Activated CD4-positive, CD25-positive, alpha-beta regulatory T cell treated with anti-CD3 and anti-CD28 coated beads, Interleukin-2, amount 50 U/mL, for 16 hours (primary cell): Measurements from ENCODE around the gene SCAP.
"Not testable (repeated sequence)": the region's sequence is repeated elsewhere in the genome, so short reads cannot be mapped to it uniquely, and the experiment has no call there.

ENCODE experiments used
- DNase-seq: peaks from one replicate; pipeline ENCODE4 v3.0.0-alpha.2; 2020; ENCODE audit warnings: low read depth, low spot score

The SCAP gene

GRCh38 chr3:47399531-47400270 is 76.0 kb downstream of the SCAP start:
- no peak for DNase-seq

- no peak for DNase-seq
Measured at GRCh38 chr3:47399016-47399415, 76.7 kb downstream of the SCAP start.

- DNase-seq: no peak
Measured at GRCh38 chr3:47398228-47398627, 77.5 kb downstream of the SCAP start.

GRCh38 chr3:47394881-47395280 is 80.9 kb downstream of the SCAP start:
- DNase-seq: no peak

- no peak for DNase-seq
Measured at GRCh38 chr3:47394140-47394870, 81.4 kb downstream of the SCAP start.

- DNase-seq: no peak
Measured at GRCh38 chr3:47392933-47393332, 82.8 kb downstream of the SCAP start.

- no peak for DNase-seq
Measured at GRCh38 chr3:47385796-47386195, 89.9 kb downstream of the SCAP start.

- no peak for DNase-seq
Measured at GRCh38 chr3:47385007-47385406, 90.7 kb downstream of the SCAP start.

GRCh38 chr3:47384425-47384824 is 91.3 kb downstream of the SCAP start:
- no peak for DNase-seq

GRCh38 chr3:47381317-47382157 is 94.2 kb downstream of the SCAP start:
- DNase-seq: peak; percentile 54

- DNase-seq: peak; percentile 99
Measured at GRCh38 chr3:47380601-47381316, 95.0 kb downstream of the SCAP start, which contains the start of gene PTPN23. PTPN23 (plus strand) TSS chr3:47381021; CDS start chr3:47381097, 76 bp downstream.

GRCh38 chr3:47380026-47380600 is 95.6 kb downstream of the SCAP start:
- no peak for DNase-seq

GRCh38 chr3:47379411-47379899 is 96.3 kb downstream of the SCAP start:
- no peak for DNase-seq

GRCh38 chr3:47378869-47379268 is 96.9 kb downstream of the SCAP start:
- DNase-seq: no peak

GRCh38 chr3:47377186-47377585 is 98.6 kb downstream of the SCAP start:
- DNase-seq: no peak

- no peak for DNase-seq
Measured at GRCh38 chr3:47376393-47376792, 99.3 kb downstream of the SCAP start.

- DNase-seq: no peak
Measured at GRCh38 chr3:47374587-47374986, 101.2 kb downstream of the SCAP start.

- no peak for DNase-seq
Measured at GRCh38 chr3:47370887-47371697, 104.6 kb downstream of the SCAP start.

GRCh38 chr3:47370020-47370419 is 105.7 kb downstream of the SCAP start:
- DNase-seq: not testable (repeated sequence)

GRCh38 chr3:47367631-47368030 is 108.1 kb downstream of the SCAP start:
- DNase-seq: no peak
